CD4-positive, alpha-beta memory T cell (primary cell): ENCODE measurements around the gene PPP1R11. TPM values are rescaled to one million over a fixed set of nuclear protein-coding genes. Genes with fewer than 3 reads are reported as not detected.

ENCODE experiments used
- CTCF ChIA-PET: fragments of 350-600 bp; sonication (Branson Sonifier 250); formaldehyde crosslinking; loops from one replicate; lab custom pipeline; 2021; ENCODE audit warnings: inconsistent platforms; ENCODE audit not compliant: partially characterized antibody; lab: Charles Lee
- POLR2A ChIA-PET: fragments of 350-600 bp; sonication (Branson Sonifier 250); formaldehyde crosslinking; loops from one replicate; lab custom pipeline; 2021; ENCODE audit not compliant: partially characterized antibody; lab: Charles Lee
- DNase-seq, 5 donors: peaks; one replicate each; pipeline versions ENCODE4 v3.0.0 to v3.0.0-alpha.2; 2020 to 2022; ENCODE audit warnings: mixed read lengths in 1 of 5
- H3K27ac ChIP-seq: one replicate; pipeline ENCODE4 v1.7.0; 2013; ENCODE audit warnings: low read depth, low read length
- H3K27me3 ChIP-seq: 2 replicates; pipeline ENCODE4 v1.7.0; 2013; ENCODE audit warnings: mild to moderate bottlenecking, low read length, moderate library complexity; ENCODE audit not compliant: insufficient read depth
- H3K36me3 ChIP-seq: 2 replicates; pipeline ENCODE4 v1.7.0; 2013; ENCODE audit warnings: mild to moderate bottlenecking, low read length, moderate library complexity; ENCODE audit not compliant: insufficient read depth
- H3K4me1 ChIP-seq: 2 replicates; pipeline ENCODE4 v1.7.0; 2013; ENCODE audit warnings: mild to moderate bottlenecking, low read length, moderate library complexity; ENCODE audit not compliant: insufficient read depth
- H3K4me3 ChIP-seq, 2 donors: one replicate each; pipeline ENCODE4 v1.7.0; 2013; ENCODE audit warnings: low read length in 2 of 2, mild to moderate bottlenecking in 1 of 2
- H3K9me3 ChIP-seq, 2 donors: one replicate each; pipeline ENCODE4 v1.7.0; 2013; ENCODE audit warnings: low read length in 2 of 2, control low read depth in 1 of 2; ENCODE audit not compliant: control insufficient read depth in 1 of 2
- H3K27ac Mint-ChIP-seq, 7 donors: one replicate each; pipeline ENCODE4 v1.8.0; 2020 to 2021; ENCODE audit warnings: mixed read lengths in 7 of 7, mild to moderate bottlenecking in 6 of 7, inconsistent platforms in 3 of 7, moderate library complexity in 3 of 7
- H3K27me3 Mint-ChIP-seq, 2 donors: one replicate each; pipeline ENCODE4 v1.8.0; 2020 to 2021; ENCODE audit warnings: mixed read lengths in 2 of 2
- H3K36me3 Mint-ChIP-seq, 2 donors: one replicate each; pipeline ENCODE4 v1.8.0; 2020 to 2021; ENCODE audit warnings: mixed read lengths in 2 of 2, inconsistent platforms in 1 of 2, mild to moderate bottlenecking in 1 of 2
- H3K4me1 Mint-ChIP-seq, 4 donors: one replicate each; pipeline ENCODE4 v1.8.0; 2020 to 2021; ENCODE audit warnings: mixed read lengths in 4 of 4, mild to moderate bottlenecking in 1 of 4
- H3K4me3 Mint-ChIP-seq, 8 donors: one replicate each; pipeline ENCODE4 v1.8.0; 2020 to 2021; ENCODE audit warnings: mixed read lengths in 8 of 8, mild to moderate bottlenecking in 7 of 8, moderate library complexity in 6 of 8, inconsistent platforms in 3 of 8
- H3K9me3 Mint-ChIP-seq, 8 donors: one replicate each; pipeline ENCODE4 v1.8.0; 2020 to 2021; ENCODE audit warnings: mixed read lengths in 8 of 8, mild to moderate bottlenecking in 5 of 8, inconsistent platforms in 3 of 8, moderate library complexity in 1 of 8
- intact Hi-C: fragments of 100-400 bp; cut with micrococcal nuclease; formaldehyde crosslinking; loops from one replicate; pipeline ENCODE4 v1.15.1; 2023
- polyA plus RNA-seq, 2 donors: library from polyadenylated mRNA; unstranded; fragments of 300-500 nt; fragmentation: Illumina TruSeq; gene quantifications; one replicate each; pipeline ENCODE4 v1.2.3, GENCODE V29; 2021
- total RNA-seq, 2 experiments: library from RNA; stranded (reverse); gene quantifications; one replicate each; pipeline ENCODE4 v1.2.3, GENCODE V29; 2021

Gene PPP1R11
- total and polyA plus RNA-seq, 4 experiments from 2014 or later, result 65.2 to 134 (median 89.9) TPM

- H3K4me3 Mint-ChIP-seq, result peak within 1 kb of the TSS; percentile 66 to 88 (median 82)
- ChIA-PET POLR2A (interaction anchor here (1.4 to 3.3 kb wide), 4 partner anchors 9 to 28 kb away, joined by 3 to 26 read pairs (median 11); partner anchors contain the start of genes POLR1H and PPP1R11), CTCF (interaction anchor here (2.1 to 3.0 kb wide), 2 partner anchors 8 to 26 kb away, joined by 6 to 15 read pairs; partner anchors contain the start of gene PPP1R11)
- peaks cover 33 to 71% (median 52%) of the 10 kb centered on the region in 4 donors for H3K4me1 Mint-ChIP-seq
- H3K9me3 ChIP-seq, result no peaks in the 10 kb centered on the region
- peaks cover 3% of the 10 kb centered on the region for H3K36me3 ChIP-seq
- H3K4me3 ChIP-seq, result peak within 1 kb of the TSS in 1 of 2 donors; percentile 15
- peaks cover 0 to 3% (median 0%) of the 10 kb centered on the region in 8 donors for H3K9me3 Mint-ChIP-seq
- H3K27me3 ChIP-seq, result peaks cover 4% of the 10 kb centered on the region
- peak within 1 kb of the TSS; percentile 8 to 83 (median 31) for H3K27ac Mint-ChIP-seq
- H3K27ac ChIP-seq, result no peak within 1 kb of the TSS
- peaks cover 22 to 28% of the 10 kb centered on the region in 2 donors for H3K27me3 Mint-ChIP-seq
- peaks cover 49% of the 10 kb centered on the region for H3K4me1 ChIP-seq
- peak in 1 of 5 donors; percentile 24 for DNase-seq
- intact Hi-C loops, result no loop called here
- H3K36me3 Mint-ChIP-seq, result peaks cover 10 to 16% of the 10 kb centered on the region in 2 donors
Observed at GRCh38 chr6:30075094-30075789, 8.2 kb downstream of the PPP1R11 start, which contains the start of gene RNF39. Gene RNF39, minus strand, starts transcription at chr6:30075769. Its CDS starts 184 bp downstream, at chr6:30075585.

GRCh38 chr6:30075790-30076732 lies 9.1 kb downstream of the PPP1R11 start:
- H3K9me3 Mint-ChIP-seq, result peaks cover 0 to 3% (median 0%) of the 10 kb centered on the region in 8 donors
- CTCF ChIA-PET, result interaction anchor here (0.9 to 3.0 kb wide), 3 partner anchors 9 to 28 kb away, joined by 3 to 15 read pairs (median 6); partner anchors contain the start of gene PPP1R11
- H3K36me3 ChIP-seq, result no peaks in the 10 kb centered on the region
- no peak overlapping the region for H3K27ac ChIP-seq
- POLR2A ChIA-PET, result interaction anchor here (1.3 to 3.3 kb wide), 6 partner anchors 10 to 27 kb away, joined by 3 to 26 read pairs (median 8); partner anchors contain the start of genes POLR1H and PPP1R11
- peaks cover 4% of the 10 kb centered on the region for H3K27me3 ChIP-seq
- H3K4me1 Mint-ChIP-seq, result peaks cover 28 to 64% (median 45%) of the 10 kb centered on the region in 4 donors
- intact Hi-C loops, result no loop called here
- DNase-seq, result no peak
- peaks cover 41% of the 10 kb centered on the region for H3K4me1 ChIP-seq
- H3K4me3 ChIP-seq, result no peak overlapping the region
- peaks cover 5 to 9% of the 10 kb centered on the region in 2 donors for H3K36me3 Mint-ChIP-seq
- peaks cover 19 to 26% of the 10 kb centered on the region in 2 donors for H3K27me3 Mint-ChIP-seq
- H3K9me3 ChIP-seq, result no peaks in the 10 kb centered on the region
- H3K27ac Mint-ChIP-seq, result peak overlapping the region; percentile 3 to 83 (median 31)
- peak overlapping the region; percentile 62 to 88 (median 71) for H3K4me3 Mint-ChIP-seq

GRCh38 chr6:30077218-30077617 lies 10.2 kb downstream of the PPP1R11 start:
- peaks cover 24 to 56% (median 39%) of the 10 kb centered on the region in 4 donors for H3K4me1 Mint-ChIP-seq
- H3K4me3 Mint-ChIP-seq, result peak overlapping the region in 6 of 8 donors; percentile 3 to 88 (median 38)
- POLR2A ChIA-PET, result interaction anchor here (1.1 to 3.3 kb wide), 4 partner anchors 10 to 26 kb away, joined by 3 to 9 read pairs (median 8); partner anchors contain the start of genes POLR1H and PPP1R11
- H3K27ac ChIP-seq, result no peak overlapping the region
- H3K36me3 ChIP-seq, result no peaks in the 10 kb centered on the region
- DNase-seq, result no peak
- H3K27me3 ChIP-seq, result peaks cover 4% of the 10 kb centered on the region
- intact Hi-C loops, result no loop called here
- H3K27ac Mint-ChIP-seq, result peak overlapping the region in 5 of 7 donors; percentile 4 to 37 (median 34)
- CTCF ChIA-PET, result interaction anchor here (0.9 to 3.0 kb wide), 2 partner anchors 10 kb away, joined by 5 to 15 read pairs; partner anchors contain the start of gene PPP1R11
- H3K9me3 Mint-ChIP-seq, result peaks cover 0 to 2% (median 0%) of the 10 kb centered on the region in 8 donors
- H3K4me3 ChIP-seq, result no peak overlapping the region
- peaks cover 18 to 20% of the 10 kb centered on the region in 2 donors for H3K27me3 Mint-ChIP-seq
- H3K9me3 ChIP-seq, result no peaks in the 10 kb centered on the region
- peaks cover 40% of the 10 kb centered on the region for H3K4me1 ChIP-seq
- H3K36me3 Mint-ChIP-seq, result peaks cover 0 to 4% of the 10 kb centered on the region in 2 donors

- H3K9me3 Mint-ChIP-seq, result no peaks in the 10 kb centered on the region
- POLR2A ChIA-PET, result interaction anchor here (0.7 kb wide), 1 partner anchor 282 kb away, joined by 3 read pairs; no protein-coding TSS in a partner anchor
- H3K27ac Mint-ChIP-seq, result no peak overlapping the region
- no peak for DNase-seq
- H3K36me3 Mint-ChIP-seq, result no peaks in the 10 kb centered on the region
- no peak overlapping the region for H3K27ac ChIP-seq
- H3K27me3 Mint-ChIP-seq, result peaks cover 32 to 36% of the 10 kb centered on the region in 2 donors
- no peaks in the 10 kb centered on the region for H3K4me1 Mint-ChIP-seq
- no peaks in the 10 kb centered on the region for H3K9me3 ChIP-seq
- no peaks in the 10 kb centered on the region for H3K36me3 ChIP-seq
- peaks cover 25% of the 10 kb centered on the region for H3K27me3 ChIP-seq
- CTCF ChIA-PET, result interaction anchor here (1.5 to 2.3 kb wide), 2 partner anchors 15 to 43 kb away, joined by 9 read pairs; no protein-coding TSS in a partner anchor
- intact Hi-C loops, result no loop called here
- no peak overlapping the region for H3K4me3 Mint-ChIP-seq
- H3K4me1 ChIP-seq, result no peaks in the 10 kb centered on the region
- H3K4me3 ChIP-seq, result no peak overlapping the region
Observed at GRCh38 chr6:30087876-30088275, 20.9 kb downstream of the PPP1R11 start.

GRCh38 chr6:30091577-30092381 lies 24.8 kb downstream of the PPP1R11 start:
- Histone ChIP-seq H3K9me3 (no peaks in the 10 kb centered on the region), H3K4me1 (no peaks in the 10 kb centered on the region), H3K36me3 (no peaks in the 10 kb centered on the region), H3K27ac (no peak overlapping the region), H3K27me3 (peaks cover 31% of the 10 kb centered on the region), H3K4me3 (no peak overlapping the region)
- Mint-ChIP-seq H3K27ac (no peak overlapping the region), H3K4me1 (no peaks in the 10 kb centered on the region), H3K36me3 (no peaks in the 10 kb centered on the region), H3K9me3 (peaks cover 0 to 2% (median 0%) of the 10 kb centered on the region in 8 donors), H3K4me3 (no peak overlapping the region), H3K27me3 (peaks cover 44 to 46% of the 10 kb centered on the region in 2 donors)
- intact Hi-C loops, result no loop called here
- ChIA-PET POLR2A (interaction anchor here (1.1 kb wide), 1 partner anchor 10 kb away, joined by 3 read pairs; no protein-coding TSS in a partner anchor), CTCF (interaction anchor here (3.1 to 6.7 kb wide), 2 partner anchors 11 to 40 kb away, joined by 9 to 37 read pairs; no protein-coding TSS in a partner anchor)
- no peak for DNase-seq
